Common myeloid progenitor, CD34-positive (primary cell): ENCODE results near the gene SUPT20HL2.

ENCODE experiments used
- CTCF ChIA-PET: fragments of 350-600 bp; sonication (Branson Sonifier 250); formaldehyde crosslinking; loops from one replicate; lab custom pipeline; 2021; ENCODE audit warnings: antibody characterized with exemption; lab: Charles Lee
- POLR2A ChIA-PET: fragments of 350-600 bp; sonication (Branson Sonifier 250); formaldehyde crosslinking; loops from one replicate; lab custom pipeline; 2021; ENCODE audit warnings: antibody characterized with exemption; lab: Charles Lee
- DNase-seq, 3 donors: peaks; one replicate each; pipeline versions ENCODE4 v3.0.0 to v3.0.0-alpha.2; 2013
- H3K27ac ChIP-seq, 2 experiments: 1 replicate in 1 of 2; 2 replicates in 1 of 2; pipeline ENCODE4 v1.7.0; 2013; ENCODE audit warnings: inconsistent platforms in 2 of 2, low read length in 2 of 2, mild to moderate bottlenecking in 2 of 2, low read depth in 1 of 2, moderate library complexity in 1 of 2; ENCODE audit not compliant: severe bottlenecking in 2 of 2, insufficient read depth in 1 of 2, poor library complexity in 1 of 2
- H3K27me3 ChIP-seq, 5 experiments: replicated peaks in 2 of 5; 1 replicate in 3 of 5; 2 replicates in 2 of 5; pipeline versions ENCODE4 v1.6.1 to v1.7.0; 2013; ENCODE audit warnings: low read length in 4 of 5, mild to moderate bottlenecking in 2 of 5, moderate library complexity in 2 of 5, inconsistent platforms in 1 of 5; ENCODE audit not compliant: insufficient read depth in 5 of 5, control insufficient read depth in 4 of 5
- H3K36me3 ChIP-seq, 4 experiments: 1 replicate in 2 of 4; 2 replicates in 2 of 4; pipeline versions ENCODE4 v1.6.1 to v1.7.0; 2013; ENCODE audit warnings: low read length in 3 of 4, control low read depth in 1 of 4, mild to moderate bottlenecking in 1 of 4; ENCODE audit not compliant: control insufficient read depth in 4 of 4, insufficient read depth in 4 of 4
- H3K4me1 ChIP-seq, 4 experiments: 1 replicate in 3 of 4; 2 replicates in 1 of 4; pipeline versions ENCODE4 v1.6.1 to v1.7.1; 2013; ENCODE audit warnings: low read length in 3 of 4, mild to moderate bottlenecking in 3 of 4, control low read depth in 1 of 4, inconsistent platforms in 1 of 4, moderate library complexity in 1 of 4; ENCODE audit not compliant: control insufficient read depth in 4 of 4, insufficient read depth in 4 of 4; ENCODE audit errors: control extremely low read depth in 1 of 4
- H3K4me3 ChIP-seq, 7 experiments: 1 replicate in 4 of 7; 2 replicates in 3 of 7; pipeline versions ENCODE4 v1.5.1 to v1.7.0; 2013; ENCODE audit warnings: mild to moderate bottlenecking in 7 of 7, low read length in 6 of 7, moderate library complexity in 6 of 7, inconsistent platforms in 2 of 7, low read depth in 2 of 7, control low read depth in 1 of 7; ENCODE audit not compliant: insufficient read depth in 4 of 7, control insufficient read depth in 1 of 7; ENCODE audit errors: extremely low read depth in 1 of 7
- H3K9me3 ChIP-seq, 5 experiments: 1 replicate in 4 of 5; 2 replicates in 1 of 5; pipeline versions ENCODE4 v1.6.1 to v1.7.1; 2013; ENCODE audit warnings: low read length in 4 of 5, mild to moderate bottlenecking in 2 of 5, inconsistent platforms in 1 of 5, low read depth in 1 of 5, moderate library complexity in 1 of 5; ENCODE audit not compliant: control insufficient read depth in 4 of 5, insufficient read depth in 2 of 5; ENCODE audit errors: control extremely low read depth in 1 of 5
- WGBS: methylation state at CpG from one replicate; pipeline ENCODE4 v1.1.5; 2013; ENCODE audit not compliant: insufficient coverage; 5-methylcytosine and 5-hydroxymethylcytosine counted together

SUPT20HL2 gene

DNA sequence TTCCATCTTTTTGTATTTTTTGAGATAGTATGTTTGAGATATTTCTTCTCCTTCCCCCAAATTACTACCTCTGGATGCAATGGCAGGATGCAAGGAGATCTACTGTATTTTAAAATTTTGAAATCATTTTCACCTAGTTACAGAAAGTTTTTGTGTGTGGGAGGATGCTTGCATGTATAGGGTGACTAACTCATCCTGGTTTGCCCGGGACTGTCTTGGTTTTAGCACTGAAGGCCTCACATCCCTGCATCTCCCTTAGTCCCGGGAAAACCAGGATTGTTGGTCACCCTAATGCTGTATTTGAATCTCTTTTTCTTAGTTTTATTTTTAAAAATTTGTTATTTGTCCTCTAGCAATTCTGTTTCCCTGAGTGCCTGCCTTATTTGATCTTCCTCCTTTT lies 12.1 kb downstream of the SUPT20HL2 start:
- CTCF ChIA-PET: no interaction called here
- no CpG with 5 or more reads among the region's 2 CpGs for WGBS

DNA sequence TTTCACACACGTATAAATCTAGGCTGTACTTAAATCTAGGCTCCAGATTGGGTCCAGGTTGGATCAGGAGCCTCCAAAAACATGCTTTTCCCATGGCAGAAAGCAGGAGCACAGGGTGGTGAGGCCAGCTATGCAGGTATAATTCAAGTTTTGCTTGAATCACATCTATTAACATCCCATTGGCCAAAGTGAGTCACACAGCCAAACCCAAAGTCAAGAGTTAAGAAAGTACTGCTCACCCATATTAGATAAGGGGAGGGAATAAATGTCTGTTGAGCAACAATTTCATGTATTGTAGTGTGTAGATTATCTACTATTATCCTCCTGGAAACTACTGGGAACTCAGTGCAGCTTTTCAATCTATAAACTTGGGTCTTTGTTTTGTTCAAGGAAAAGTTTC lies 12.8 kb downstream of the SUPT20HL2 start:
- DNase-seq: no peak
- Histone ChIP-seq H3K9me3 (no peaks in the 10 kb centered on the region), H3K27ac (no peak overlapping the region), H3K27me3 (peaks cover 0 to 10% (median 0%) of the 10 kb centered on the region in 5 experiments), H3K4me1 (no peaks in the 10 kb centered on the region), H3K4me3 (no peak overlapping the region), H3K36me3 (no peaks in the 10 kb centered on the region)
- ChIA-PET POLR2A (no interaction called here), CTCF (no interaction called here)
- WGBS: 67% methylated on average over 1 of the region's 1 CpG

More for the DNA sequence above, 12.1 kb downstream of the SUPT20HL2 start:
- POLR2A ChIA-PET: no interaction called here
- Histone ChIP-seq H3K4me1 (no peaks in the 10 kb centered on the region), H3K9me3 (no peaks in the 10 kb centered on the region), H3K4me3 (no peak overlapping the region), H3K27ac (no peak overlapping the region), H3K36me3 (no peaks in the 10 kb centered on the region), H3K27me3 (peaks cover 0 to 10% (median 0%) of the 10 kb centered on the region in 5 experiments)
- no peak for DNase-seq

DNA sequence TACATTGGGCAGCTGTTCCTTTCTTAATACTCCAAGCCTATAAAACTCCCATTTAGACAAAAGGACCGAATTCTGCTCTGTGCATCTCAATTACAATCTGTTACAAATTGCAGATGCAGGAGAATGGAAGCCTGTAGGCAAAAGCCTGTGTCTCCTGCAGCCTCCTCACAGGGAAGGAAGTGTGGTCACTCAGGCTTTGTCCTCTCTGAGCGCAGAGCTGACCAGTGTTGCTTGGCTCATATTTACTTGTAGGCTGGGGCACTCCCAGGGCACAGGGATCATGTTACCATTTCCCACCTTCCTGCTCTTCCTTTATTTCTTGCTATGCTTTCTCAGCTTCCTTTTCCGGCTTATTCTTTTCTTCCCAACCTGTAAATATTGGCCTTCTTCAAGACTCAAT lies 15.7 kb downstream of the SUPT20HL2 start:
- peaks cover 0 to 13% (median 0%) of the 10 kb centered on the region in 5 experiments for H3K27me3 ChIP-seq
- H3K4me3 ChIP-seq: no peak overlapping the region
- ChIA-PET POLR2A (no interaction called here), CTCF (no interaction called here)
- H3K27ac ChIP-seq: no peak overlapping the region
- 38% methylated on average over 1 of the region's 3 CpGs for WGBS
- H3K4me1 ChIP-seq: peaks cover 0 to 2% (median 0%) of the 10 kb centered on the region in 4 experiments
- H3K9me3 ChIP-seq: no peaks in the 10 kb centered on the region
- no peak for DNase-seq
- H3K36me3 ChIP-seq: no peaks in the 10 kb centered on the region

DNA sequence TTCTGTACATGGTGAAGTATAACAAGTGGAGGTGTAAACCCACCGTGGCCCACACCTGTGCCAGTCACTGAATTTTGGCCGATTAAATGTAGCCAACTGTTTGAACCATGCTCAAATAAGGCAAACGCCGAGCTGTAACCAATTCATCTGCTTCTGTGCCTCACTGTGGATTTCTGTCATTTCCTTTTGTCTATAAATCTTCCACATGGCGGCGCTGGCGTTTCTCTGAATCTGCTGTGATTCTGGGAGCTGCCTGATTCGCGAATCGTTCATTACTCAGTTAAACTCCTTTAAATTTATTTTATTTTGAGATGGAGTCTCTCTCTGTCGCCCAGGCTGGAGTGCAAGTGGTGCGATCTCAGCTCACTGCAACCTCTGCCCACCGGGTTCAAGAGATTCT lies 19.2 kb downstream of the SUPT20HL2 start:
- WGBS: 38% methylated on average over 4 of the region's 13 CpGs
- peaks cover 0 to 20% (median 0%) of the 10 kb centered on the region in 5 experiments for H3K27me3 ChIP-seq
- H3K27ac ChIP-seq: no peak overlapping the region
- peaks cover 0 to 2% (median 0%) of the 10 kb centered on the region in 4 experiments for H3K4me1 ChIP-seq
- CTCF ChIA-PET: interaction anchor here (0.7 to 2.0 kb wide), 4 partner anchors 9 to 34 kb away, joined by 3 to 5 read pairs (median 5); no protein-coding TSS in a partner anchor
- DNase-seq: peak; percentile 18 to 55 (median 44)
- no peaks in the 10 kb centered on the region for H3K36me3 ChIP-seq
- no peaks in the 10 kb centered on the region for H3K9me3 ChIP-seq
- POLR2A ChIA-PET: no interaction called here
- H3K4me3 ChIP-seq: no peak overlapping the region

DNA sequence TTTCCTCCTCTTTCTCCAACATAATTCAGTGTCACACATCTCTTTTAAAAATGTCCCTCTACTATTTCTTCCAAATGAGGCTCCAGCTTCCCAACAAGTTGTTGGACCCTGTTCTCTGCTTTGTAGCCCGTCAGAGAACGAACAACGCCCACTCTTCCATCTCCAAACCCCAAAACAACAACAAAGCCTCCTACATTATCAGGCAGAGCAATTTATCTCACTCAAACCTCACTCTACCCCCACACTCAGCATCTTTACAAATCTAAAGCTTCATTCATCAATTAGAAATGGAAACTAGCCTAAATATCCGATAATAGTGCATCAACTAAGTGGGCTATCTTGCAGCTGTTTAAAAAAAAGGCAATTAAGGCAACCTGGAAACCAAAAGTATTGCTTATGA lies 20.5 kb downstream of the SUPT20HL2 start:
- no peaks in the 10 kb centered on the region for H3K36me3 ChIP-seq
- ChIA-PET POLR2A (no interaction called here), CTCF (interaction anchor here (1.0 to 2.0 kb wide), 6 partner anchors 8 to 206 kb away, joined by 3 to 5 read pairs (median 4); no protein-coding TSS in a partner anchor)
- H3K27ac ChIP-seq: no peak overlapping the region
- H3K27me3 ChIP-seq: peaks cover 0 to 20% (median 0%) of the 10 kb centered on the region in 5 experiments
- no peak overlapping the region for H3K4me3 ChIP-seq
- no peaks in the 10 kb centered on the region for H3K9me3 ChIP-seq
- DNase-seq: no peak
- H3K4me1 ChIP-seq: peaks cover 0 to 2% (median 0%) of the 10 kb centered on the region in 4 experiments
- WGBS: 100% methylated on average over 3 of the region's 4 CpGs

DNA sequence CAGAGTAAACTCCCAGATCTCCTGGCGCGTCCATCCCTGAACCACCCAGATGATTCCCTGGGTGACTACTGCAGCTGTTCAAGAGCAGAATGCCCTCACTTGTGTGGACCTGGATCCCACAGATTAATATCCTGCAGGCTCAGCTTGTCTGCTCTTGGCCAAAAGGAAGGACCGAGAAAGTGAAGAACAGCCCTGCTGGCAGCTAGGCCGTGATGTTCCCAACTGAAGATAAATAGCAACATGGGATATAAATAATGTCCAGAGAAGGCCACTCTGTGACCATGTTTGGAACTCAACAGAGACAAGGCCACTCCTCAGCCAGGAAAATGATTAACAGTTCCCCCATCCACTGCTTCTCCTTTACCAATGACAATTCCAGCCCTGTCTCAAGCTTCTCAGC lies 21.5 kb downstream of the SUPT20HL2 start:
- ChIA-PET POLR2A (no interaction called here), CTCF (interaction anchor here (0.5 to 1.3 kb wide), 3 partner anchors 106 to 253 kb away, joined by 3 read pairs; no protein-coding TSS in a partner anchor)
- WGBS: 100% methylated on average over 4 of the region's 4 CpGs
- no peak overlapping the region for H3K27ac ChIP-seq
- no peaks in the 10 kb centered on the region for H3K36me3 ChIP-seq
- peaks cover 0 to 2% (median 0%) of the 10 kb centered on the region in 4 experiments for H3K4me1 ChIP-seq
- DNase-seq: no peak
- no peak overlapping the region for H3K4me3 ChIP-seq
- H3K9me3 ChIP-seq: no peaks in the 10 kb centered on the region
- H3K27me3 ChIP-seq: peaks cover 0 to 29% (median 0%) of the 10 kb centered on the region in 5 experiments

DNA sequence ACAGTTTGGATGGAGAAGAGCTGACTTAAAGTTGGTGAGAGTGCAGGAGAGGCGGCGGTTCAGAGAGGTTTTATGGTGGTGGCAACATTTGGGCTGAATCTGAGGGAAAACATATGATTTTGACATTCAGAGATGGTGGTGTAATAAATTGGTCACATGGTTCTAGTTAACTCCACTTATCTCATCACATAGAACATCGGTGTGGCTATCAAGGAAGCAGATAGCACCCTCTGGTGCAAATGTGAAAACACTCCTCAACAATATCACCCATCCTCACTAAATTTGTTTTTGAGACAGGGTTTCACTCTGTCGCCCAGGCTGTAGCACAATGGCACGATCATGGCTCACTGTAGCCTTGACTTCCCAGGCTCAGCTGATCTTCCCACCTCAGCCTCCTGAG lies 28.8 kb downstream of the SUPT20HL2 start:
- H3K9me3 ChIP-seq: no peaks in the 10 kb centered on the region
- POLR2A ChIA-PET: no interaction called here
- no peak overlapping the region for H3K4me3 ChIP-seq
- no peaks in the 10 kb centered on the region for H3K36me3 ChIP-seq
- CTCF ChIA-PET: interaction anchor here (1.6 kb wide), 1 partner anchor 9 kb away, joined by 5 read pairs; no protein-coding TSS in a partner anchor
- 100% methylated on average over 3 of the region's 5 CpGs for WGBS
- H3K27me3 ChIP-seq: peaks cover 0 to 18% (median 0%) of the 10 kb centered on the region in 5 experiments
- H3K27ac ChIP-seq: no peak overlapping the region
- peaks cover 0 to 3% (median 0%) of the 10 kb centered on the region in 4 experiments for H3K4me1 ChIP-seq
- DNase-seq: peak in 1 of 3 donors; percentile 35
